HEK293 (cell line): Measurements from ENCODE around the gene RAB3B.

Experiments used
- CTCF ChIP-seq: fragments of 450-650 bp; formaldehyde crosslinking; IDR thresholded peaks from 2 replicates; pipeline ENCODE4 v1.5.1; 2016; ENCODE audit warnings: missing biosample characterization, missing genetic modification characterization
- PRDM2 ChIP-seq: fragments of 450-650 bp; formaldehyde crosslinking; IDR thresholded peaks from 2 replicates; pipeline ENCODE4 v1.5.1; 2016; ENCODE audit warnings: missing biosample characterization, missing genetic modification characterization, borderline replicate concordance
- TSHZ1 ChIP-seq: fragments of 450-650 bp; formaldehyde crosslinking; IDR thresholded peaks from 2 replicates; pipeline ENCODE4 v1.5.1; 2016; ENCODE audit warnings: missing biosample characterization, missing genetic modification characterization, borderline replicate concordance
- ZNF292 ChIP-seq: fragments of 450-650 bp; formaldehyde crosslinking; IDR thresholded peaks from 2 replicates; pipeline ENCODE4 v1.5.1; 2016; ENCODE audit warnings: low read depth, missing biosample characterization, missing genetic modification characterization, borderline replicate concordance
- ZNF510 ChIP-seq: fragments of 450-650 bp; formaldehyde crosslinking; IDR thresholded peaks from 2 replicates; pipeline ENCODE4 v1.5.1; 2018; ENCODE audit warnings: mild to moderate bottlenecking, missing genetic modification characterization, missing biosample characterization; ENCODE audit not compliant: insufficient replicate concordance
- ZNF561 ChIP-seq: fragments of 450-650 bp; IDR thresholded peaks from 2 replicates; pipeline ENCODE4 v1.5.1; 2018; ENCODE audit warnings: missing biosample characterization, missing genetic modification characterization, borderline replicate concordance

GRCh38 chr1:51966559-51966958 is 23.9 kb downstream of the RAB3B start:
- TF ChIP-seq CTCF (tag by site-specific recombination) (no peak), ZNF510 (tag by site-specific recombination) (no peak), TSHZ1 (tag by site-specific recombination) (no peak), PRDM2 (no peak), ZNF292 (tag by site-specific recombination) (no peak), ZNF561 (tag by site-specific recombination) (no peak)
